Measurements from ENCODE around the gene ELAVL3.

- no peak for TF ChIP-seq CTCF (conservative IDR thresholded peaks at IDR 0.05; ENCODE audit: low read length)
- no peak for TF ChIP-seq EZH2phosphoT487 (IDR thresholded peaks at IDR 0.05; ENCODE audit: borderline replicate concordance)
Observed at GRCh38 chr19:11495481-11495880, 14.6 kb upstream of the ELAVL3 start.

All from Loucy (cell line).